Measurements from ENCODE around the gene TUSC7. TPM values are rescaled to one million over a fixed set of nuclear protein-coding genes. Genes with fewer than 3 reads are reported as not detected.

TUSC7 gene
- total and polyA plus RNA-seq, 2 of the 8 experiments (the other 6 are each of a cell fraction or from before 2014, with no cell fraction given) = not detected

GRCh38 chr3:116667324-116667723, 42.3 kb upstream of the TUSC7 start:
- H4K91ac ChIP-seq (replicated peaks; ENCODE audit: insufficient read length, low read length) = no peak overlapping the region
- no peak overlapping the region for H2AK5ac ChIP-seq (ENCODE audit: low read depth, low read length)
- no peaks in the 10 kb centered on the region for H3K23me2 ChIP-seq (ENCODE audit: low read depth, low read length)
- H3K9ac ChIP-seq (replicated peaks in 1 of 4; ENCODE audit: extremely low read depth in 1 of 4, low read depth in 3 of 4, low read length in 3 of 4) = no peak overlapping the region
- no peaks in the 10 kb centered on the region for H3K9me3 ChIP-seq (ENCODE audit: insufficient read depth in 2 of 2, low read depth in 1 of 2, low read length in 1 of 2)
- no peak overlapping the region for H2AFZ ChIP-seq (ENCODE audit: low read length)
- no peak overlapping the region for H3K14ac ChIP-seq (ENCODE audit: insufficient read length)
- ChIA-PET CTCF (ENCODE audit: partially characterized antibody) (no interaction called here), POLR2A (ENCODE audit: partially characterized antibody) (no interaction called here)
- no peak overlapping the region for H3K4ac ChIP-seq (replicated peaks; ENCODE audit: insufficient read length, low read depth, low read length)
- H4K5ac ChIP-seq (ENCODE audit: insufficient read length, low read depth, low read length) = no peak overlapping the region
- H3K4me2 ChIP-seq (ENCODE audit: insufficient read depth in 1 of 2, low read depth in 2 of 2, low read length in 2 of 2) = no peak overlapping the region
- no peak for DNase-seq (ENCODE audit: low read depth in 1 of 2, low spot score in 2 of 2)
- no peak overlapping the region for H2BK15ac ChIP-seq (ENCODE audit: low read length)
- H3K79me2 ChIP-seq (ENCODE audit: control insufficient read depth in 1 of 2, insufficient read depth in 2 of 2, low read length in 2 of 2) = no peaks in the 10 kb centered on the region
- H4K20me1 ChIP-seq (replicated peaks in 1 of 2; ENCODE audit: control insufficient read depth in 1 of 2, insufficient read depth in 2 of 2, low read length in 2 of 2) = no peaks in the 10 kb centered on the region
- H4K8ac ChIP-seq (ENCODE audit: extremely low read depth, insufficient read depth, low read length) = no peak overlapping the region
- no peaks in the 10 kb centered on the region for H3K36me3 ChIP-seq (ENCODE audit: control insufficient read depth in 2 of 4, insufficient read depth in 4 of 4, low read length in 3 of 4)
- H3K23ac ChIP-seq (ENCODE audit: insufficient read length) = no peak overlapping the region
- no peak overlapping the region for H3K4me3 ChIP-seq (ENCODE audit: extremely low read depth in 1 of 4, insufficient read depth in 2 of 4, low read depth in 3 of 4, low read length in 4 of 4)
- no peaks in the 10 kb centered on the region for H3K27me3 ChIP-seq (replicated peaks in 1 of 4; ENCODE audit: control insufficient read depth in 3 of 4, extremely low read depth in 1 of 4, insufficient read depth in 3 of 4, low read length in 3 of 4)
- H3K79me1 ChIP-seq (ENCODE audit: low read depth, low read length) = no peaks in the 10 kb centered on the region
- H3K4me1 ChIP-seq (replicated peaks in 1 of 4; ENCODE audit: control insufficient read depth in 3 of 4, insufficient read depth in 4 of 4, low read length in 3 of 4) = peaks cover 0 to 2% (median 0%) of the 10 kb centered on the region in 4 experiments; a peak in 2 of 7 replicates
- no peak for FAIRE-seq
- H2BK20ac ChIP-seq (ENCODE audit: low read length) = no peak overlapping the region
- H3K27ac ChIP-seq (ENCODE audit: low read depth, low read length) = no peak overlapping the region
- no peak overlapping the region for H2BK5ac ChIP-seq (ENCODE audit: low read depth, low read length)
- H3K18ac ChIP-seq (ENCODE audit: extremely low read depth, low read length) = no peak overlapping the region
- no peak overlapping the region for H2BK12ac ChIP-seq (ENCODE audit: low read depth, low read length)
- no peak overlapping the region for H3K56ac ChIP-seq (replicated peaks; ENCODE audit: insufficient read length, low read depth, low read length)
- H2BK120ac ChIP-seq (replicated peaks; ENCODE audit: low read depth, low read length) = no peak overlapping the region
- TF ChIP-seq TBP (IDR thresholded peaks at IDR 0.05; ENCODE audit: low read depth, low read length) (no peak), SP2 (IDR thresholded peaks at IDR 0.05; ENCODE audit: low read length) (no peak)
